ENCODE data around the gene MYL12B. TPM values are rescaled to one million over a fixed set of nuclear protein-coding genes. Genes with fewer than 3 reads are reported as not detected.

MYL12B gene
- total and polyA plus RNA-seq, 3 experiments from 2014 or later: 251 to 1,057 (median 252) TPM

DNA sequence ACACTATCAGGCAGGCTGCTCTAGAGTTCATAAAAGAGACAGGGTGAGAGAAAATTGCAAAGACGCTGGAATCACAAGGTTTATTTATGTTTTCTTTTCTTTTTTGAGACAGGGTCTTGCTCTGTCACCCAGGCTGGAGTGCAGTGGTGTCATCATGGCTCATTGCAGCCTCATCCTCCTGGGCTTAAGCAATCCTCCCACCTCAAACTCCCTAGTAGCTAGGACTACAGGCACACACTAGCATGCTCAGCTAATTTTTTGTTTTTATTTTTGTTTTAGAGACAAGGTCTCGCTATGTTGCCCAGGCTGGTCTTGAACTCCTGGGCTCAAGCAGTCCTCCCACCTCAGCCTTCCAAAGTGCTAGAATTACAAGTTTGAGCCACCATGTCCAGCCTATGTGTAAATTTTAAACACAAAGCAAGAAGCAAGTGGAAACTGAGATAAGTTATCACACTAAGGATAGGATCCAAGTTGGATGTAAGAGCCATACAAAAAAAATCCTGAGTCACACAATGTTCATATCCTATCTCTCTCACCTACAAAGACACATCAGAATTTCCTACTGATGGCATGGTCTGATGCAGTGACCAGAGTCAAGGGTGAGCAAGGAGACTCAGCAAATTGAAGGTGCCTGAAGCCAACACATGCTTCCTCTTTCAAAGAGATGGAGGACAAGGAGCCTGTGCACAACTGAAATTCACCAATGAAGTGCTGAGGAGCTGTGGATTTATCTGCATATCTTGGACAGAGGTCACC is 31.4 kb downstream of the MYL12B start:
- POLR2A ChIA-PET: no interaction called here
- H3K4me1 Mint-ChIP-seq: peaks cover 8 to 12% (median 11%) of the 10 kb centered on the region in 3 donors
- H3K4me1 ChIP-seq (ENCODE audit: insufficient read depth, low read length): peaks cover 12% of the 10 kb centered on the region

DNA sequence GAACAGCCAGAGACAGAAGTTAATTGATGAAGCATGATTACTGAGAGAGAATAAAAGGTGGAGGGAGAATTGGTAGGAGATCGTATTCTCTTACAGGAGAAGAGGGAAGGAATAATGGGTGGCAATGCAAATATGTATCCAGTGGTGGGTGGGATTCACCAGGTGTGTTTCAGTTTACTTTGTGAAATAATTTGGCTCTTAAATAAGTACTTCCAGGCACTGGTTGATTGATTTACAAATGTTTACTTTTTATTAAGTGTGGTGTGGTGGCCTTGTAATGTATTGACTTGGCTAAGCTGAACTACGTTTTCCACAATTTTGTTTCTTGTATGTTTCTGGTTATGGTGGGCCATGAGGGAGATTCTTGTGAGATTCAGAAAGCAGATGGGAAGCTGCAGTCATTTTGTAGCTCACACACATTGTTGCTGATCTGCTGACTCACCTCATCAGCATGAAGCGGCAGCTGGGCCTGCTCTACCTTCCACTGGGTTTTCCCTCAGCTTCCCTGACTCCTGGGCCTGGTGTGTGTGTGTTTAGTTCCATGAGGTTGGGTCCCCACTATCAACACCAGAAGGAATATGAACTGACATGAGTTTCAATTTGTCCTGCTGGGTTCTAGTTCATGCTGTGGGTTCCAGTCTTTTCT is 32.6 kb downstream of the MYL12B start:
- POLR2A ChIA-PET: no interaction called here

More for the DNA sequence above, 31.4 kb downstream of the MYL12B start:
- no peaks in the 10 kb centered on the region for H3K27me3 ChIP-seq (ENCODE audit: insufficient read depth, low read length, poor library complexity, severe bottlenecking)
- H3K27ac ChIP-seq (ENCODE audit: low read depth, low read length): no peak overlapping the region
- DNase-seq: no peak
- H3K36me3 Mint-ChIP-seq: peaks cover 0 to 24% (median 3%) of the 10 kb centered on the region in 3 donors
- no peaks in the 10 kb centered on the region for H3K36me3 ChIP-seq (ENCODE audit: insufficient read depth, low read length)
- H3K9me3 ChIP-seq (ENCODE audit: low read length): no peaks in the 10 kb centered on the region
- peak overlapping the region in 1 of 7 donors; percentile 6 for H3K4me3 Mint-ChIP-seq
- H3K27ac Mint-ChIP-seq: no peak overlapping the region
- H3K9me3 Mint-ChIP-seq: peaks cover 13 to 22% (median 13%) of the 10 kb centered on the region in 5 donors
- peaks cover 4 to 5% of the 10 kb centered on the region in 2 donors for H3K27me3 Mint-ChIP-seq
- no peak overlapping the region for H3K4me3 ChIP-seq (ENCODE audit: low read length)
- CTCF ChIA-PET: interaction anchor here (1.5 kb wide), 1 partner anchor 373 kb away, joined by 3 read pairs; no protein-coding TSS in a partner anchor

DNA sequence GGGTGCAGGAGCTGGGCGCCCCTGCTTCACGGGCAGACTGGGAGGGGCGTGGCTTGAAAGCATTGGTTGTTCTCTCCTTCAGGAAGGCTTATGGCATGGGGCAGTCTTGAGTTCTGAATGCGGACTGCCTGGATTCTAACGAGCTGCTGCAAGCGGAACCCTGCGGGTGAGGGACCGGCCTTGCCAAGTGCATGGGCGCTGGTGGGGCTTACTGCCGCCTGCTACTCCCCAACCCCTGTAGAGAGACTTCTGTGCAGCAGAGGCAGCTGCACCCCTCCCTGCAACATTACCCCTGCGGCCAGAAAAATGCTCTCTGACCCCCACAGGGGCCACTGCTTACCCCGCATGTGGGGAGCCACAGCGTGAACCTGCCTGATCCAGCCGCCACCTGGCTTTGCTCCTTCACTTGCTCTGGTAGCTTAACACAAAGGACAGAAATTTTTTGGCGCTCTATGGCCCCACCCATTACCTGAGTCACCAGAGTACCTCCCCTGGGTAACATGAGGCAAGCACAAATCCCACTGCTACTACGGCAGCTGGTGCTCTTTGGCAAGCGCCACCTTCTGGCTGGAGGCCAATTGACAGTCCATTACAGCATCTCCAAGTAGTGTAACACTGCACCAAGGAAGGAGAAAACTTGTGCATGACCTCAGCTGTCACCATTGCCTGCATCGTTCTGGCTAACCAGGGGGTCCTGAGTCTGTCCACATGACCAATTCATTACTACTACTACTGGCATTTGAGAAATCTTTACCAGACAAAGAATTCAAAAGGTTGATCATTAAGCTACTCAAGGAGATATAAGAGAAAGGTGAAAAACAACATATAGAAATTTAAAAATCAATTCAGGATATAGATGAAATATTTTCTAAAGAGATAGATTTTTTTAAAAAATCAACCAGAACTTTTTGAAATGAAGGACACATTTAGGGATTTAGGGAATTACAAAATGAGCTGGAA is 35.4 kb downstream of the MYL12B start:
- Histone ChIP-seq H3K4me3 (ENCODE audit: low read length) (peak overlapping the region; percentile 92), H3K27me3 (ENCODE audit: insufficient read depth, low read length, poor library complexity, severe bottlenecking) (peaks cover 5% of the 10 kb centered on the region), H3K27ac (ENCODE audit: low read depth, low read length) (peak overlapping the region; percentile 80), H3K36me3 (ENCODE audit: insufficient read depth, low read length) (no peaks in the 10 kb centered on the region), H3K4me1 (ENCODE audit: insufficient read depth, low read length) (peaks cover 12% of the 10 kb centered on the region), H3K9me3 (ENCODE audit: low read length) (no peaks in the 10 kb centered on the region)
- Mint-ChIP-seq H3K27ac (peak overlapping the region; percentile 31 to 93 (median 86)), H3K27me3 (peaks cover 8 to 34% of the 10 kb centered on the region in 2 donors), H3K36me3 (peaks cover 0 to 4% (median 3%) of the 10 kb centered on the region in 3 donors), H3K4me1 (peaks cover 8 to 12% (median 11%) of the 10 kb centered on the region in 3 donors), H3K4me3 (peak overlapping the region; percentile 92 to 98 (median 95)), H3K9me3 (peaks cover 0 to 5% (median 2%) of the 10 kb centered on the region in 5 donors)
- CTCF ChIA-PET: interaction anchor here (0.7 to 2.8 kb wide), 33 partner anchors 9 to 371 kb away, joined by 3 to 22 read pairs (median 4); partner anchors contain the start of gene MYL12B
- POLR2A ChIA-PET: interaction anchor here (1.3 to 2.3 kb wide), 2 partner anchors 161 to 297 kb away, joined by 4 to 18 read pairs; no protein-coding TSS in a partner anchor
- peak; percentile 83 to 95 (median 86) for DNase-seq

More for the DNA sequence above, 32.6 kb downstream of the MYL12B start:
- CTCF ChIA-PET: interaction anchor here (1.3 to 2.1 kb wide), 4 partner anchors 12 to 372 kb away, joined by 3 to 6 read pairs (median 5); no protein-coding TSS in a partner anchor
- Mint-ChIP-seq H3K4me1 (peaks cover 8 to 12% (median 11%) of the 10 kb centered on the region in 3 donors), H3K36me3 (peaks cover 0 to 24% (median 3%) of the 10 kb centered on the region in 3 donors), H3K27me3 (peaks cover 5 to 13% of the 10 kb centered on the region in 2 donors), H3K4me3 (peak overlapping the region in 2 of 7 donors; percentile 15 to 53), H3K9me3 (peaks cover 13 to 25% (median 15%) of the 10 kb centered on the region in 5 donors), H3K27ac (peak overlapping the region in 1 of 8 donors; percentile 21)
- no peak for DNase-seq
- Histone ChIP-seq H3K27ac (ENCODE audit: low read depth, low read length) (no peak overlapping the region), H3K9me3 (ENCODE audit: low read length) (no peaks in the 10 kb centered on the region), H3K4me3 (ENCODE audit: low read length) (no peak overlapping the region), H3K36me3 (ENCODE audit: insufficient read depth, low read length) (no peaks in the 10 kb centered on the region), H3K27me3 (ENCODE audit: insufficient read depth, low read length, poor library complexity, severe bottlenecking) (peaks cover 5% of the 10 kb centered on the region), H3K4me1 (ENCODE audit: insufficient read depth, low read length) (peaks cover 12% of the 10 kb centered on the region)

- H3K36me3 ChIP-seq (ENCODE audit: insufficient read depth, low read length): no peaks in the 10 kb centered on the region
- H3K27me3 Mint-ChIP-seq: peaks cover 4 to 32% of the 10 kb centered on the region in 2 donors
- no peak overlapping the region for H3K27ac ChIP-seq (ENCODE audit: low read depth, low read length)
- no peak for DNase-seq
- no peaks in the 10 kb centered on the region for H3K9me3 Mint-ChIP-seq
- no peaks in the 10 kb centered on the region for H3K4me1 ChIP-seq (ENCODE audit: insufficient read depth, low read length)
- H3K9me3 ChIP-seq (ENCODE audit: low read length): no peaks in the 10 kb centered on the region
- no peak overlapping the region for H3K4me3 Mint-ChIP-seq
- peaks cover 0 to 1% (median 0%) of the 10 kb centered on the region in 3 donors for H3K36me3 Mint-ChIP-seq
- H3K27me3 ChIP-seq (ENCODE audit: insufficient read depth, low read length, poor library complexity, severe bottlenecking): no peaks in the 10 kb centered on the region
- POLR2A ChIA-PET: no interaction called here
- peak overlapping the region in 7 of 8 donors; percentile 51 to 92 (median 89) for H3K27ac Mint-ChIP-seq
- CTCF ChIA-PET: interaction anchor here (1.1 to 1.3 kb wide), 2 partner anchors 149 to 361 kb away, joined by 3 to 4 read pairs; no protein-coding TSS in a partner anchor
- H3K4me1 Mint-ChIP-seq: peaks cover 8 to 13% (median 12%) of the 10 kb centered on the region in 3 donors
- H3K4me3 ChIP-seq (ENCODE audit: low read length): no peak overlapping the region
These were observed 42.9 kb downstream of the MYL12B start for GRCh38 chr18:3304832-3305231.

- Histone ChIP-seq H3K36me3 (ENCODE audit: insufficient read depth, low read length) (no peaks in the 10 kb centered on the region), H3K27me3 (ENCODE audit: insufficient read depth, low read length, poor library complexity, severe bottlenecking) (no peaks in the 10 kb centered on the region), H3K4me1 (ENCODE audit: insufficient read depth, low read length) (no peaks in the 10 kb centered on the region), H3K4me3 (ENCODE audit: low read length) (no peak overlapping the region), H3K9me3 (ENCODE audit: low read length) (no peaks in the 10 kb centered on the region), H3K27ac (ENCODE audit: low read depth, low read length) (no peak overlapping the region)
- Mint-ChIP-seq H3K4me1 (peaks cover 8 to 13% (median 12%) of the 10 kb centered on the region in 3 donors), H3K27ac (peak overlapping the region; percentile 22 to 92 (median 86)), H3K4me3 (no peak overlapping the region), H3K36me3 (peaks cover 0 to 1% (median 0%) of the 10 kb centered on the region in 3 donors), H3K9me3 (no peaks in the 10 kb centered on the region), H3K27me3 (peaks cover 1 to 27% of the 10 kb centered on the region in 2 donors)
- ChIA-PET POLR2A (no interaction called here), CTCF (interaction anchor here (1.3 kb wide), 1 partner anchor 149 kb away, joined by 3 read pairs; no protein-coding TSS in a partner anchor)
- DNase-seq: peak in 4 of 5 donors; percentile 18 to 71 (median 42)
These were observed 43.4 kb downstream of the MYL12B start for GRCh38 chr18:3305354-3305762.

DNA sequence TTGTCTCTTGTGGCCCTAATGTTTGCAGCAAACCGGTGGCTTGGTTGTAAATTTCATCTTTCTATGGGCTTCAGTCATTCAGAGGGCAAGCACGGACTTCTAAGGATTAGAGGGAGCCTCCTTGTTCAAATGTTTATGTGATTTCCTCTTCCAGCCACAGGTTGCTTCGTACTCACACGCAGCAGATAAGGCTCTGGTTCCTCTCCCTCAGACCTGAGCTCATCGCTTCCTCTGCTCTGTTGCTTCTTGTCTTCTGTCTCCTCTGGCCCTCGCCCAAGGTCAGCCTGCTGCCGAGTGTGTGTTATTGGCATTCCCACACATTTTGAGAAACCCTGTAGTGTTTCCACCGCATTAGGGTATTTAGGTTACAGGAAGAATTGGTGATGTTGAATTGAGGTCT is 44.0 kb downstream of the MYL12B start:
- H3K27ac Mint-ChIP-seq: peak overlapping the region; percentile 22 to 92 (median 82)
- peak overlapping the region in 3 of 7 donors; percentile 1 to 57 (median 51) for H3K4me3 Mint-ChIP-seq
- no peaks in the 10 kb centered on the region for H3K4me1 ChIP-seq (ENCODE audit: insufficient read depth, low read length)
- H3K36me3 Mint-ChIP-seq: peaks cover 0 to 1% (median 0%) of the 10 kb centered on the region in 3 donors
- POLR2A ChIA-PET: no interaction called here
- no peaks in the 10 kb centered on the region for H3K9me3 ChIP-seq (ENCODE audit: low read length)
- H3K4me1 Mint-ChIP-seq: peaks cover 8 to 13% (median 12%) of the 10 kb centered on the region in 3 donors
- DNase-seq: no peak
- no peaks in the 10 kb centered on the region for H3K27me3 ChIP-seq (ENCODE audit: insufficient read depth, low read length, poor library complexity, severe bottlenecking)
- H3K27me3 Mint-ChIP-seq: peaks cover 1 to 21% of the 10 kb centered on the region in 2 donors
- no peak overlapping the region for H3K27ac ChIP-seq (ENCODE audit: low read depth, low read length)
- H3K9me3 Mint-ChIP-seq: no peaks in the 10 kb centered on the region
- no peaks in the 10 kb centered on the region for H3K36me3 ChIP-seq (ENCODE audit: insufficient read depth, low read length)
- no peak overlapping the region for H3K4me3 ChIP-seq (ENCODE audit: low read length)
- CTCF ChIA-PET: no interaction called here

DNA sequence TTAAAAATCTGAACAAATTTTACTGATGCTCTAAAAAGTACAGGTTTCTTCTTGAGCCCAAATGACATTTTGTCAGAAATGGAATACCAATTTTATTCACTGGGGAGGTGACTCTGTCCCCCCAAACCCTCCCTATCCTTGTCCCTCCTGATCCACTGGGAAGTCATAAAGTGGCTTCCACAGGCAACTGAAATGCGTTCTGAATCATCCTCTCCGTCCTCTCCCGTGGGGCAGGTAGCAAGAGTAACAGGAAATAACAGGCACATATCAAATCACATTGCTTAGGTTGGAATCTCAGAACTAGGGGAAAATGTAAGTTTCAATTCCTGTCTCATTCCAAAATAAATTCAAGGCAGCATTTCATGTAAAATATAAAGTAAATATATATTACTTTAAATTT is 44.5 kb downstream of the MYL12B start:
- Mint-ChIP-seq H3K4me1 (peaks cover 8 to 13% (median 12%) of the 10 kb centered on the region in 3 donors), H3K4me3 (peak overlapping the region in 1 of 7 donors; percentile 57), H3K27me3 (peaks cover 0 to 16% of the 10 kb centered on the region in 2 donors), H3K27ac (peak overlapping the region in 5 of 8 donors; percentile 36 to 92 (median 81)), H3K9me3 (no peaks in the 10 kb centered on the region), H3K36me3 (peaks cover 0 to 1% (median 0%) of the 10 kb centered on the region in 3 donors)
- CTCF ChIA-PET: no interaction called here
- Histone ChIP-seq H3K27ac (ENCODE audit: low read depth, low read length) (no peak overlapping the region), H3K27me3 (ENCODE audit: insufficient read depth, low read length, poor library complexity, severe bottlenecking) (no peaks in the 10 kb centered on the region), H3K9me3 (ENCODE audit: low read length) (no peaks in the 10 kb centered on the region), H3K4me3 (ENCODE audit: low read length) (no peak overlapping the region), H3K36me3 (ENCODE audit: insufficient read depth, low read length) (no peaks in the 10 kb centered on the region), H3K4me1 (ENCODE audit: insufficient read depth, low read length) (no peaks in the 10 kb centered on the region)
- POLR2A ChIA-PET: no interaction called here
- no peak for DNase-seq
